ENCODE data around the gene RAB3GAP2.
A peak's percentile ranks its signal among the peaks of the same experiment; 100 is the strongest.
"Not testable (repeated sequence)": the region's sequence is repeated elsewhere in the genome, so short reads cannot be mapped to it uniquely, and the experiment has no call there.

Gene RAB3GAP2

GRCh38 chr1:220139966-220140365 lies 132.3 kb downstream of the RAB3GAP2 start:
- no peak for DNase-seq (ENCODE audit: low spot score)

- no peak for DNase-seq (ENCODE audit: low spot score)
Measured at GRCh38 chr1:220137019-220137786, 135.1 kb downstream of the RAB3GAP2 start.

GRCh38 chr1:220135755-220136154 lies 136.5 kb downstream of the RAB3GAP2 start:
- DNase-seq (ENCODE audit: low spot score), result no peak

- no peak for DNase-seq (ENCODE audit: low spot score)
Measured at GRCh38 chr1:220129479-220130210, 142.6 kb downstream of the RAB3GAP2 start.

- DNase-seq (ENCODE audit: low spot score), result no peak
Measured at GRCh38 chr1:220127076-220127475, 145.2 kb downstream of the RAB3GAP2 start.

- no peak for DNase-seq (ENCODE audit: low spot score)
Measured at GRCh38 chr1:220124542-220124941, 147.7 kb downstream of the RAB3GAP2 start.

- peak; percentile 36 for DNase-seq (ENCODE audit: low spot score)
Measured at GRCh38 chr1:220123889-220124288, 148.4 kb downstream of the RAB3GAP2 start.

- no peak for DNase-seq (ENCODE audit: low spot score)
Measured at GRCh38 chr1:220123066-220123465, 149.2 kb downstream of the RAB3GAP2 start.

- peak; percentile 46 for DNase-seq (ENCODE audit: low spot score)
Measured at GRCh38 chr1:220121791-220122530, 150.3 kb downstream of the RAB3GAP2 start.

GRCh38 chr1:220119043-220119512 lies 153.2 kb downstream of the RAB3GAP2 start:
- peak; percentile 79 for DNase-seq (ENCODE audit: low spot score)

- peak; percentile 38 for DNase-seq (ENCODE audit: low spot score)
Measured at GRCh38 chr1:220113136-220113695, 159.0 kb downstream of the RAB3GAP2 start.

- not testable (repeated sequence) for DNase-seq (ENCODE audit: low spot score)
Measured at GRCh38 chr1:220112600-220112999, 159.7 kb downstream of the RAB3GAP2 start.

GRCh38 chr1:220110473-220110872 lies 161.8 kb downstream of the RAB3GAP2 start:
- not testable (repeated sequence) for DNase-seq (ENCODE audit: low spot score)

GRCh38 chr1:220099826-220100225 lies 172.4 kb downstream of the RAB3GAP2 start:
- no peak for DNase-seq (ENCODE audit: low spot score)

Data from HuH-7 (cell line).